Ascending aorta (tissue), 2 donors: ENCODE data around the gene P4HA2. TPM values are rescaled to one million over a fixed set of nuclear protein-coding genes. Genes with fewer than 3 reads are reported as not detected.
A peak's percentile ranks its signal among the peaks of the same experiment; 100 is the strongest.

Experiments
- DNase-seq, 2 donors: peaks; one replicate each; pipeline ENCODE4 v3.0.0-alpha.2; 2019; ENCODE audit warnings: low spot score in 2 of 2
- H3K27ac ChIP-seq, 2 donors: fragments of 200-600 bp; sonication (generic); one replicate each; pipeline ENCODE4 v1.5.1; 2016 to 2017; ENCODE audit warnings: mild to moderate bottlenecking in 1 of 2
- H3K27me3 ChIP-seq: fragments of 200-600 bp; sonication (generic); one replicate; pipeline ENCODE4 v1.5.1; 2017
- H3K36me3 ChIP-seq, 2 donors: fragments of 200-600 bp; sonication (generic); one replicate each; pipeline ENCODE4 v1.5.1; 2016
- H3K4me1 ChIP-seq, 2 donors: fragments of 200-600 bp; sonication (generic); one replicate each; pipeline ENCODE4 v1.5.1; 2016 to 2017; ENCODE audit warnings: mild to moderate bottlenecking in 1 of 2
- H3K4me3 ChIP-seq, 2 donors: fragments of 200-600 bp; sonication (generic); one replicate each; pipeline ENCODE4 v1.5.1; 2016 to 2017; ENCODE audit warnings: mild to moderate bottlenecking in 1 of 2
- H3K9me3 ChIP-seq, 2 donors: fragments of 200-600 bp; sonication (generic); one replicate each; pipeline ENCODE4 v1.5.1; 2016
- CTCF ChIP-seq, 3 experiments: fragments of 200-600 bp in 2 of 3; fragments of 450-650 bp in 1 of 3; sonication (generic) in 2 of 3; IDR thresholded peaks; one replicate each; pipeline ENCODE4 v1.5.1; 2016 to 2019; ENCODE audit warnings: antibody characterized with exemption in 3 of 3, mild to moderate bottlenecking in 1 of 3, moderate library complexity in 1 of 3
- intact Hi-C: fragments of 100-400 bp; cut with DNase I; formaldehyde crosslinking; loops from one replicate; pipeline ENCODE4 v1.15.1; 2023
- total RNA-seq: library from RNA; depleted of rRNA; stranded (reverse); fragments of >200 nt; gene quantifications from one replicate; pipeline ENCODE4 v1.1.0, GENCODE V29; 2016

The P4HA2 gene
- total RNA-seq, 1 donor from 2014 or later, result 22.6 TPM

GRCh38 chr5:132259069-132259851, 31.6 kb upstream of the P4HA2 start:
- H3K4me1 ChIP-seq, result peaks cover 20 to 60% of the 10 kb centered on the region in 2 donors
- intact Hi-C loops, result loop anchor here (2.0 to 10.0 kb wide), 3 partner anchors 32 to 624 kb away; partner anchors contain the start of genes P4HA2 and RAPGEF6
- H3K27ac ChIP-seq, result peak overlapping the region; percentile 98 to 99

GRCh38 chr5:132258102-132259068, 30.7 kb upstream of the P4HA2 start:
- peaks cover 20 to 58% of the 10 kb centered on the region in 2 donors for H3K4me1 ChIP-seq
- no peaks in the 10 kb centered on the region for H3K36me3 ChIP-seq
- peak overlapping the region; percentile 62 to 81 for H3K4me3 ChIP-seq
- intact Hi-C loops, result loop anchor here (2.0 to 10.0 kb wide), 3 partner anchors 32 to 624 kb away; partner anchors contain the start of genes P4HA2 and RAPGEF6
- no peaks in the 10 kb centered on the region for H3K9me3 ChIP-seq
- H3K27me3 ChIP-seq, result no peaks in the 10 kb centered on the region
- no peak for TF ChIP-seq CTCF (IDR thresholded peaks at IDR 0.05)
- peak in 1 of 2 donors; percentile 79 for DNase-seq
- peak overlapping the region; percentile 98 to 99 for H3K27ac ChIP-seq

More at GRCh38 chr5:132259069-132259851, 31.6 kb upstream of the P4HA2 start:
- Histone ChIP-seq H3K36me3 (no peaks in the 10 kb centered on the region), H3K27me3 (no peaks in the 10 kb centered on the region), H3K9me3 (no peaks in the 10 kb centered on the region), H3K4me3 (peak overlapping the region; percentile 62 to 81)
- TF ChIP-seq CTCF (IDR thresholded peaks at IDR 0.05), result peak in 1 of 3 experiments; percentile 3
- peak in 1 of 2 donors; percentile 89 for DNase-seq

GRCh38 chr5:132257131-132258101, 29.8 kb upstream of the P4HA2 start, which contains the start of gene PDLIM4:
Gene PDLIM4, plus strand, starts transcription at chr5:132257696. Its CDS starts 39 bp downstream, at chr5:132257735.
- TF ChIP-seq CTCF (IDR thresholded peaks at IDR 0.05), result no peak
- peaks cover 20 to 55% of the 10 kb centered on the region in 2 donors for H3K4me1 ChIP-seq
- H3K36me3 ChIP-seq, result no peaks in the 10 kb centered on the region
- H3K4me3 ChIP-seq, result peak within 1 kb of the TSS; percentile 62 to 81
- no peaks in the 10 kb centered on the region for H3K9me3 ChIP-seq
- H3K27ac ChIP-seq, result peak within 1 kb of the TSS; percentile 98 to 99
- DNase-seq, result peak in 1 of 2 donors; percentile 71
- no peaks in the 10 kb centered on the region for H3K27me3 ChIP-seq
- intact Hi-C loops, result loop anchor here (2.0 to 10.0 kb wide), 4 partner anchors 19 to 623 kb away; partner anchors contain the start of genes P4HA2 and RAPGEF6

GRCh38 chr5:132256783-132257130, 29.1 kb upstream of the P4HA2 start:
- no peak for TF ChIP-seq CTCF (IDR thresholded peaks at IDR 0.05)
- Histone ChIP-seq H3K4me3 (peak overlapping the region; percentile 62 to 81), H3K36me3 (no peaks in the 10 kb centered on the region), H3K4me1 (peaks cover 20 to 52% of the 10 kb centered on the region in 2 donors), H3K9me3 (no peaks in the 10 kb centered on the region), H3K27me3 (no peaks in the 10 kb centered on the region), H3K27ac (peak overlapping the region; percentile 98 to 99)
- intact Hi-C loops, result loop anchor here (2.0 to 10.0 kb wide), 3 partner anchors 18 to 622 kb away; partner anchors contain the start of gene RAPGEF6
- peak in 1 of 2 donors; percentile 61 for DNase-seq
